ENCODE measurements around the gene YWHAE.
"Not testable (repeated sequence)": the region's sequence is repeated elsewhere in the genome, so short reads cannot be mapped to it uniquely, and the experiment has no call there.

The YWHAE gene

DNA sequence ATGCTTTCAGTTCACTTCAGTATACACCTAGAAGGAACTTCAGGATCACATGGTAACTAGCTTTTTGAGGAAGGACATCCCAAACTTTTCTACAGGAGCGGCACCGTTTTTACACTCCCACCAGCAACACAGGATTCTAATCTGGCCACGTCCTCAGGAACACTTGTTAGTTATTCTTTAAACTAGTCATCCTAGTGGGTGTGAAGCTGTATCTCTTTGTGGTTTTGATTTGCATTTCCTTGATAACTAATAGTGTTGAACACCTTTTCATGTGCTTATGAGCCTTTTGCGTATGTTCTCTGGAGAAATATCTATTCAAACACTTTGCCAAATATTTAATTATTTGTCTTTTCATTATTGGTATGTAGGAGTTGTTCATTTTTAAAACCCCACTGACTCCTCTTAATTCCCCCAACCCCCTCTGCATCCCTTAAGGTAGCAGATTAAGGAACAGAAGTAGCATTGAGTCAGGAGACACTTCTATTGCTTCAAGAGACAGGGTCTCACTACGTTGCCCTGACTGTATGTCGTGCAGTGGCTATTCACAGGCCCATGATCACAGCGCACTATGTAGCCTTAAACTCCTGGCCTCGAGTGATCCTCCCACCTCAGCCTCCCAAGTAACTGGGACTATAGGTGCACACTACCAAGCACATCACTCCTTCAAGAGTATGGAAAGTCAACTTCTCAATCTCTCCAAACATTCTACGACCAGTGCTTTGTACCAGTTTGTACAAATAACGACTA is 25.4 kb downstream of the YWHAE start:
- DNase-seq (ENCODE audit: low read depth in 4 of 4, low spot score in 1 of 4): no peak

DNA sequence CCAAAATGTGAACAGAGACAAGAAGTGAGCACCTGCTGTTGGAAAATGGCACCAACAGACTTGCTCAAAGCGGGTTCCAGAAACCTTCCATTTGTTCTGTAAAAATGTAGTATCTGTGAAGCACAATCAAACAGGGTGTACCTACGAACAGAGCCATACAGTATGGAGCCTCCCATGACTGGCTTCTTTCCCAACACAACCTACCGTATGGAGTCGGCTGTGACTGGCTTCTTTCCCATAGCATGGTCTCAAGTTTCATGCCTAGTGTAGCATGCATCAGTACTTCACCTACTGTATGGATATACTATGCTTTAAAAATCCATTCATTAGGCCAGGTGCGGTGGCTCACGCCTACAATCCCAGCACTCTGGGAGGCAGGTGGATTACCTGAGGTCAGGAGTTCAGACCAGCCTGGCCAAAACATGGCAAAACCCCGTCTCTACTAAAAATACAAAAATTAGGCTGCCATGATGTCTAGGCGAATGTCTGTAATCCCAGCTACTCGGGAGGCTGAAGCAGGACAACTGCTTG is 26.2 kb downstream of the YWHAE start:
- no peak for DNase-seq (ENCODE audit: low read depth in 4 of 4, low spot score in 1 of 4)

GRCh38 chr17:1372618-1373017 is 27.4 kb downstream of the YWHAE start:
- no peak for DNase-seq (ENCODE audit: low read depth in 4 of 4, low spot score in 1 of 4)

- no peak for DNase-seq (ENCODE audit: low read depth in 4 of 4, low spot score in 1 of 4)
These were observed 28.0 kb downstream of the YWHAE start for GRCh38 chr17:1371893-1372590.

- DNase-seq (ENCODE audit: low read depth in 4 of 4, low spot score in 1 of 4): no peak
These were observed 31.4 kb downstream of the YWHAE start for GRCh38 chr17:1368588-1368987.

GRCh38 chr17:1367351-1367745 is 32.7 kb downstream of the YWHAE start:
- DNase-seq (ENCODE audit: low read depth in 4 of 4, low spot score in 1 of 4): no peak

GRCh38 chr17:1366234-1366633 is 33.8 kb downstream of the YWHAE start:
- no peak for DNase-seq (ENCODE audit: low read depth in 4 of 4, low spot score in 1 of 4)

- peak; percentile 16 to 32 (median 27) for DNase-seq (ENCODE audit: low read depth in 4 of 4, low spot score in 1 of 4)
These were observed 34.5 kb downstream of the YWHAE start for GRCh38 chr17:1365445-1366039.

DNA sequence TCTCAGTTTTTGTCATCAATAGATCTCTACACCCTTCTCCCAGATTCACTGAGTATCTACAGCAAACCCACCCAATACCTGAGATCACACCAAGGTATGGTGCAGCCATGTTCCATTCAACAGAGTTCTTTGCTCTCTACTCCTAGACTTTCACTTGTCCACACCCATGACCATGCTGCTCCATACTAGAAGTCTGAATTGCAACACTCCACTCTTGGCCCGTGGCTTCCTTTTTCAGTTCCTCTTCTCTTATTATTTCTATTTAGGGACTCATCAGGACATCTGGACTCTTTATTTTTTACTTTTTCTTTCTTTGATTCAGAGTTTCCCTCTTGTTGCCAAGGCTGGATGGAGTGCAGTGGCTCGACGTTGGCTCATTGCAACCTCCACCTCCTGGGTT is 37.1 kb downstream of the YWHAE start:
- no peak for DNase-seq (ENCODE audit: low read depth in 4 of 4, low spot score in 1 of 4)

- DNase-seq (ENCODE audit: low read depth in 4 of 4, low spot score in 1 of 4): no peak
These were observed 37.8 kb downstream of the YWHAE start for GRCh38 chr17:1362065-1362848.

DNA sequence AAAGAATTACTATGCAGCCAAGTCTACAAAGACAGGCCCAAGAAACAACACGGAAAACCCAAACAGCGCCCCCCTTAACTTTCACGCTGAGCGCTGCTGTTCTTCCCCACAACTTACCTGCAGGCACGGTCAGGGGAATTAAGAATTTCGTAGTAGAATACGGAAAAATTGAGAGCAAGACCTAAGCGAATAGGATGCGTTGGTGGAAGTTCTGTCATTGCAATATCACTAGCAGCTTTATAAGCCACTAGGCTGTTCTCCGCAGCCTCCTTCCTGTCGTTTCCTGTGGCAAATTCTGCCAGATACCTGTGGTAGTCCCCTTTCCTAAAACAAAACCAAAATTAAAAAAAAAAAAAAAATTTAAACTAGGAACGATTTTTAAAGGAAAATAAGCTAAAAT is 39.0 kb downstream of the YWHAE start:
- no peak for DNase-seq (ENCODE audit: low read depth in 4 of 4, low spot score in 1 of 4)

- not testable (repeated sequence) for DNase-seq (ENCODE audit: low read depth in 4 of 4, low spot score in 1 of 4)
These were observed 39.7 kb downstream of the YWHAE start for GRCh38 chr17:1360315-1360714.

DNA sequence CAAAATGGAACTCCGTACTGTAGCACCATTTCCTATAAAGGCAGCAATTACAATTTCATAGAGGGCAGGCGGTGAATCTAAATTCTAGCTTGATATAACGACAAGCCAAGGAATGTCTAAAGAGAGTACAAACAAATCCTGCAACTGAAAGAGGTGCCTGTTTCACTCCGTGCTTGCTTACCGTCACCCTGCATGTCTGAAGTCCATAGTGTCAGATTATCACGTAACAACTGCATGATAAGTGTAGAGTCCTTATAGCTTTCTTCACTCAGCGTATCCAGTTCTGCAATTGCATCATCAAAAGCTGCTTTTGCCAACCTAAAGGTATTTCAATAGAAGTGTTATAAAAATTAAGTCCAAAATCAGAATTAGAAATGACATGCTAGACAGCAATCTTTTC is 46.0 kb downstream of the YWHAE start:
- DNase-seq (ENCODE audit: low read depth in 4 of 4, low spot score in 1 of 4): no peak

DNA sequence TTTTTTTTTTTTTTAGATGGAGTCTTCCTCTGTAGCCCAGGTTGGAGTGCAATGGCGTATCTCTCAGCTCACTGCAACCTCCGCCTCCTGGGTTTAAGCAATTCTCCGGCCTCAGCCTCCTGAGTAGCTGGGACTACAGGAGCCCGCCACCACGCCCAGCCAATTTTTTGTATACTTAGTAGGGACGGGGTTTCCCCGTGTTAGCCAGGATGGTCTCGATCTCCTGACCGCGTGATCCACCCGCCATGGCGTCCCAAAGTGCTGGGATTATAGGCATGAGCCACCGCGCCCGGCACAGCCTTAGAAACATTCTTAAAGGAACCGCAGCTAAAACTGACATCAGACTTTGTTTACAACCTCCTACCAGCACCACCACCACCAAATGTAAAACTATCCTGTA is 47.5 kb downstream of the YWHAE start:
- DNase-seq (ENCODE audit: low read depth in 4 of 4, low spot score in 1 of 4): not testable (repeated sequence)

- no peak for DNase-seq (ENCODE audit: low read depth in 4 of 4, low spot score in 1 of 4)
These were observed 48.1 kb downstream of the YWHAE start for GRCh38 chr17:1351971-1352370.

GRCh38 chr17:1351275-1351674 is 48.7 kb downstream of the YWHAE start:
- DNase-seq (ENCODE audit: low read depth in 4 of 4, low spot score in 1 of 4): no peak

GRCh38 chr17:1347589-1348323 is 52.3 kb downstream of the YWHAE start:
- DNase-seq (ENCODE audit: low read depth in 4 of 4, low spot score in 1 of 4): no peak

DNA sequence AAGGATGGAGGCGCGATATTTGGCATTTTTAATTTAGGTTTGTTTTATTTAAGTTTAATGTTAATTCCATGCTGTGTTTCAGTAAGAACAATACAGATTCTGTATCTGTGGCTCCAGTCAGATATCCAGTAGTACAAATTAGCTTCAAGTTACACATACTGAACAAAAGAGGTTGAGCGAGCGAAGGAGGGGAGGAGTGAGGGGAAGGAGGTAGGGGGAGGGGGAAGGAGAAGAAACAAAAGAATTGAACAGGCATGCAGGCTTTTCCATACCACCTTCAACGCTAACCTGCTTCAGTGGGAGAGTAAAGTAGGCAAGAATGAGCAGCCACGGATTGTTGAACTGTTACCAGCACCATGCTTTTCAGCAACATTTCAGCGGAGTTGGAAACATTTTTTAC is 55.5 kb downstream of the YWHAE start:
- no peak for DNase-seq (ENCODE audit: low read depth in 4 of 4, low spot score in 1 of 4)

- DNase-seq (ENCODE audit: low read depth in 4 of 4, low spot score in 1 of 4): no peak
These were observed 56.5 kb downstream of the YWHAE start for GRCh38 chr17:1343554-1343953.

DNA sequence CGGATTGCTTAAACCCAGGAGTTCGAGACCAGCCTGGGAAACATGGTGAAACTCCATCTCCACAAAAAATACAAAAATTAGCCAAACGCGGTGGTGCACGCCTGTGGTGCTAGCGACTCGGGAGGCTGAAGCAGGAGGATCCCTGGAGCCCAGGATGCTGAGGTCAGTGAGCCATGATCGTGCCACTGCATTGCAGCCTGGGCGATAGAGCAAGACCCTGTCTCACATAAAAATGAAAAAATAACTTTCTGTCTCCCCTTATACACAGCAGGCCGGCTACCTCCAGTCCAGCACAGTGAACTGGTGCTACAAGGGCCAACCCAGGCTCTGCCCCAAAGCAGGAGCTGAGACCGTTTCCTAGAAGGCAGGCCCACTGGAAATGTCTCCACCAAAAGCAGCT is 59.7 kb downstream of the YWHAE start:
- no peak for DNase-seq (ENCODE audit: low read depth in 4 of 4, low spot score in 1 of 4)

DNA sequence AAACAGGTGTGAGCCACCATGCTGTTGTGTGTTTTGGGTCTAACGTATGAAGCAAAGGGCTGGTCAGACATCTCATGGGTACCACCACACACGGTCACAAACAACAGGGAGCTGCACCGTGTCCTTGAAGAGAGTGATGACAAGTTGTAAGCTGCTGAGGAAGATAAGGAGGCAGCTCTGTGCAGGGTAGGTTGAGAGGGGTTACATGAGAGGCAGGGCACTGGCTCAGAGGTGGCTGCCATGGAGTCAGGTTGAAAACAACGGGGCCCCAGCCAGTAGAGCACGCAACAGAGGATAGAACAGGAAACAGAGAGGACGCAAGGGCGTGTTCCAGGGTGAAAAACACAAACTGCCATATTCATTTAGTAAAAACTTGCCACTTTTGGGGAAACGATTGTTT is 68.3 kb downstream of the YWHAE start:
- DNase-seq (ENCODE audit: low read depth in 4 of 4, low spot score in 1 of 4): no peak

All from stimulated activated CD4-positive, alpha-beta T cell treated with anti-CD3 and anti-CD28 coated beads, Interleukin-1b, Interleukin-23, amount 100 ng/mL, for 24 hours (primary cell).